ENCODE results near the gene CCDC7.

GRCh38 chr10:32501906-32502305 is 56.0 kb downstream of the CCDC7 start:
- TF ChIP-seq, protein P1, sequence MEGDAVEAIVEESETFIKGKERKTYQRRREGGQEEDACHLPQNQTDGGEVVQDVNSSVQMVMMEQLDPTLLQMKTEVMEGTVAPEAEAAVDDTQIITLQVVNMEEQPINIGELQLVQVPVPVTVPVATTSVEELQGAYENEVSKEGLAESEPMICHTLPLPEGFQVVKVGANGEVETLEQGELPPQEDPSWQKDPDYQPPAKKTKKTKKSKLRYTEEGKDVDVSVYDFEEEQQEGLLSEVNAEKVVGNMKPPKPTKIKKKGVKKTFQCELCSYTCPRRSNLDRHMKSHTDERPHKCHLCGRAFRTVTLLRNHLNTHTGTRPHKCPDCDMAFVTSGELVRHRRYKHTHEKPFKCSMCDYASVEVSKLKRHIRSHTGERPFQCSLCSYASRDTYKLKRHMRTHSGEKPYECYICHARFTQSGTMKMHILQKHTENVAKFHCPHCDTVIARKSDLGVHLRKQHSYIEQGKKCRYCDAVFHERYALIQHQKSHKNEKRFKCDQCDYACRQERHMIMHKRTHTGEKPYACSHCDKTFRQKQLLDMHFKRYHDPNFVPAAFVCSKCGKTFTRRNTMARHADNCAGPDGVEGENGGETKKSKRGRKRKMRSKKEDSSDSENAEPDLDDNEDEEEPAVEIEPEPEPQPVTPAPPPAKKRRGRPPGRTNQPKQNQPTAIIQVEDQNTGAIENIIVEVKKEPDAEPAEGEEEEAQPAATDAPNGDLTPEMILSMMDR (IDR thresholded peaks at IDR 0.05): no peak
- no peak for TF ChIP-seq POLR2A (IDR thresholded peaks at IDR 0.05)

Data from right lobe of liver (tissue), 4 donors.